Gastroesophageal sphincter (tissue), 3 donors: ENCODE measurements around the gene TSPAN7.

ENCODE experiments used
- POLR2A ChIP-seq, 2 donors: fragments of 450-650 bp; IDR thresholded peaks; one replicate each; pipeline ENCODE4 v1.6.1; 2017; ENCODE audit warnings: antibody characterized with exemption in 2 of 2, mild to moderate bottlenecking in 2 of 2, moderate library complexity in 1 of 2
- TF ChIP-seq, protein P1 (sequence below), 4 experiments: fragments of 200-600 bp in 2 of 4; fragments of 450-650 bp in 2 of 4; sonication (generic) in 1 of 4; IDR thresholded peaks; one replicate each; pipeline ENCODE4 v1.5.1; 2017 to 2019; ENCODE audit warnings: antibody characterized with exemption in 4 of 4, mild to moderate bottlenecking in 2 of 4, moderate library complexity in 2 of 4

DNA sequence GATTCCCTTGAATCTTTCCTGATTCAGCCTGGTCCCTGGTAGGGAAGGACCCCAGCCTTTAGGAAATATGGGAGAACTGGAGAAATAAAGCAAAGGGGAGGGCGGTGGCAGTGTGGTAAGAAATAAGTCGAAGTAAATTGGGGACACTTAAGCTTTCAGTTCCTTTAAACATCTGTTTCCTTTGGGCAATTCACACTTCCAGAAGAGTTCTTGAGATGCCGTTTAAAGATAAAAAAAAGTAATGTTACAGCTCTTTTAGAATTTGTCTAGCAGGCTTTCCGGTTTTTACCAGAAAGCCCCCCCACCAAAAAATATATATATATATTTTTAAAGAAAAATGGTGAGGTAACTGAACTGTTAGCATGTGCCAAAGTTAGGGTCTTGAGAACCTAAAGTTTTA lies 46.6 kb downstream of the TSPAN7 start:
- TF ChIP-seq, protein P1, sequence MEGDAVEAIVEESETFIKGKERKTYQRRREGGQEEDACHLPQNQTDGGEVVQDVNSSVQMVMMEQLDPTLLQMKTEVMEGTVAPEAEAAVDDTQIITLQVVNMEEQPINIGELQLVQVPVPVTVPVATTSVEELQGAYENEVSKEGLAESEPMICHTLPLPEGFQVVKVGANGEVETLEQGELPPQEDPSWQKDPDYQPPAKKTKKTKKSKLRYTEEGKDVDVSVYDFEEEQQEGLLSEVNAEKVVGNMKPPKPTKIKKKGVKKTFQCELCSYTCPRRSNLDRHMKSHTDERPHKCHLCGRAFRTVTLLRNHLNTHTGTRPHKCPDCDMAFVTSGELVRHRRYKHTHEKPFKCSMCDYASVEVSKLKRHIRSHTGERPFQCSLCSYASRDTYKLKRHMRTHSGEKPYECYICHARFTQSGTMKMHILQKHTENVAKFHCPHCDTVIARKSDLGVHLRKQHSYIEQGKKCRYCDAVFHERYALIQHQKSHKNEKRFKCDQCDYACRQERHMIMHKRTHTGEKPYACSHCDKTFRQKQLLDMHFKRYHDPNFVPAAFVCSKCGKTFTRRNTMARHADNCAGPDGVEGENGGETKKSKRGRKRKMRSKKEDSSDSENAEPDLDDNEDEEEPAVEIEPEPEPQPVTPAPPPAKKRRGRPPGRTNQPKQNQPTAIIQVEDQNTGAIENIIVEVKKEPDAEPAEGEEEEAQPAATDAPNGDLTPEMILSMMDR (IDR thresholded peaks at IDR 0.05): no peak
- TF ChIP-seq POLR2A (IDR thresholded peaks at IDR 0.05): no peak
